ENCODE results near the gene AHI1.
"Not testable (repeated sequence)": the region's sequence is repeated elsewhere in the genome, so short reads cannot be mapped to it uniquely, and the experiment has no call there.

AHI1 gene

DNA sequence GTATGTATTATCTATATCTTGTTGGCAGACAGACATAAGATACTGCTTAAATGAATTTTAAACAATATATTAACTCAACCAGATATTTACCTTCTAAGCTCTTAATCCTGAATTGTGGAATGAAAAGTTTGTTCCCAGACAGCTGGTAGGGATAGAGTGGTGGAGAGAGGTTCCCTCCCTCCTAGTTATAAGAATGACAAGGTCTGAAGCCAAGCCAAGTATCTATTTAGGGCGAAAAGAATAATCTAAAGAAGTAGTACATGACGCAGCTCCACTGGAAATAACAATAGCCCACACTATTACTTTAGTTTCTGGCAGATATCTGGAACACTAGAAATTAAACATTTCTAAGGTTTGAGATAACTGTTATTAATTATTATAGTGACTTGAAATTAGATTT, 104.3 kb downstream of the AHI1 start:
- H3K4me3 ChIP-seq (ENCODE audit: low read depth, low read length), result no peak overlapping the region
- no peaks in the 10 kb centered on the region; the same call in 1 of the 2 replicates for H3K36me3 ChIP-seq (ENCODE audit: insufficient read depth, low read length)
- H2AFZ ChIP-seq (ENCODE audit: low read length, unreplicated experiment), result no peak overlapping the region
- H3K79me2 ChIP-seq (ENCODE audit: control insufficient read depth, insufficient read depth, low read length, unreplicated experiment), result no peaks in the 10 kb centered on the region
- H3K27me3 ChIP-seq (ENCODE audit: insufficient read depth, low read length), result no peaks in the 10 kb centered on the region
- no peaks in the 10 kb centered on the region for H3K4me1 ChIP-seq (ENCODE audit: control insufficient read depth, insufficient read depth, low read length, unreplicated experiment)
- no peak overlapping the region for H3K27ac ChIP-seq (ENCODE audit: low read depth, low read length)

- Histone ChIP-seq H3K79me2 (ENCODE audit: control insufficient read depth, insufficient read depth, low read length, unreplicated experiment) (no peaks in the 10 kb centered on the region), H3K4me3 (ENCODE audit: low read depth, low read length) (no peak overlapping the region), H2AFZ (ENCODE audit: low read length, unreplicated experiment) (no peak overlapping the region), H3K27me3 (ENCODE audit: insufficient read depth, low read length) (no peaks in the 10 kb centered on the region), H3K27ac (ENCODE audit: low read depth, low read length) (no peak overlapping the region), H3K4me1 (ENCODE audit: control insufficient read depth, insufficient read depth, low read length, unreplicated experiment) (no peaks in the 10 kb centered on the region), H3K36me3 (ENCODE audit: insufficient read depth, low read length) (no peaks in the 10 kb centered on the region; the same call in 1 of the 2 replicates)
Measured at GRCh38 chr6:135390458-135390857, 107.1 kb downstream of the AHI1 start.

DNA sequence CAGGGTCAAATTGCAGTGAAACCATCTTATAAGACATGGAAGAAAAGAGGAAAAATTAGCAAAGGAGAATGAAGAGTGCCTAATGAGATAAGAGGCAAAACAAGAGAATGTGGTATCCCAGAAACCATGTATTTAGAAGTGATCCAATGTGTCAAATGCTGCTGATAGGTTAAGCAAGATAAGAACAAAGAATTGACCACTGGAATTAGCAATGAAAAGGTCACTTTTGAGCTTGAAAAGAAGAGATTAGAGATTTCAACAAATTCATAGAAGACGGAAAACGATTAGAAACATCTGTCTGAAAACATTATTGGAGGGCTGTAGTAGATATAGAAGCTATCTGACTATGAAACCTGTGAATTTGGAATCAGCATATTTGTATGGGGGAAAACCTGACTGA, 112.2 kb downstream of the AHI1 start:
- Histone ChIP-seq H2AFZ (ENCODE audit: low read length, unreplicated experiment) (no peak overlapping the region), H3K27ac (ENCODE audit: low read depth, low read length) (no peak overlapping the region), H3K36me3 (ENCODE audit: insufficient read depth, low read length) (no peaks in the 10 kb centered on the region), H3K4me1 (ENCODE audit: control insufficient read depth, insufficient read depth, low read length, unreplicated experiment) (no peaks in the 10 kb centered on the region), H3K27me3 (ENCODE audit: insufficient read depth, low read length) (no peaks in the 10 kb centered on the region), H3K4me3 (ENCODE audit: low read depth, low read length) (no peak overlapping the region), H3K79me2 (ENCODE audit: control insufficient read depth, insufficient read depth, low read length, unreplicated experiment) (no peaks in the 10 kb centered on the region)

GRCh38 chr6:135383766-135384165, 113.8 kb downstream of the AHI1 start:
- no peak overlapping the region for H3K4me3 ChIP-seq (ENCODE audit: low read depth, low read length)

DNA sequence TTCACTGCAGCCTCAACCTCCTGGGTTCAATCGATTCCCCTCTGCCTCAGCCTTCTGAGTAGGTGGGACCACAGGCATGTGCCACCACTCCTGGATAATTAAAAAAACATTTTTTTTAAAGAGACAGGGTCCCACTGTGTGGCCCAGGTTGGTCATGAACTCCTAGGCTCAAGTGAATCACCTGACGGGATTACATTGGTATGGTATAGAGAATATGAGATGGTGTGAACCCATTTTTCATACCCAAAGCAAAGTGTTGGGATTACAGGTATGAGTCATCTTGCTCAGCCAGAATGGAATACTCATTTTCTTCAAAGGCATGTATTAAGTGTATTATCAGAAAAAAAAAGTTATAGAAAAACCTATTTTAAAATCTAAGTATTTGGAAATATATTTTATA, 114.2 kb downstream of the AHI1 start:
- H3K27me3 ChIP-seq (ENCODE audit: insufficient read depth, low read length), result no peaks in the 10 kb centered on the region
- no peaks in the 10 kb centered on the region for H3K79me2 ChIP-seq (ENCODE audit: control insufficient read depth, insufficient read depth, low read length, unreplicated experiment)
- no peaks in the 10 kb centered on the region for H3K36me3 ChIP-seq (ENCODE audit: insufficient read depth, low read length)
- H3K27ac ChIP-seq (ENCODE audit: low read depth, low read length), result no peak overlapping the region
- H2AFZ ChIP-seq (ENCODE audit: low read length, unreplicated experiment), result no peak overlapping the region
- H3K4me3 ChIP-seq (ENCODE audit: low read depth, low read length), result no peak overlapping the region
- no peaks in the 10 kb centered on the region for H3K4me1 ChIP-seq (ENCODE audit: control insufficient read depth, insufficient read depth, low read length, unreplicated experiment)

More at GRCh38 chr6:135383766-135384165, 113.8 kb downstream of the AHI1 start:
- Histone ChIP-seq H3K79me2 (ENCODE audit: control insufficient read depth, insufficient read depth, low read length, unreplicated experiment) (no peaks in the 10 kb centered on the region), H3K27me3 (ENCODE audit: insufficient read depth, low read length) (no peaks in the 10 kb centered on the region), H3K27ac (ENCODE audit: low read depth, low read length) (no peak overlapping the region), H3K4me1 (ENCODE audit: control insufficient read depth, insufficient read depth, low read length, unreplicated experiment) (no peaks in the 10 kb centered on the region), H3K36me3 (ENCODE audit: insufficient read depth, low read length) (no peaks in the 10 kb centered on the region), H2AFZ (ENCODE audit: low read length, unreplicated experiment) (no peak overlapping the region)

GRCh38 chr6:135382182-135382628, 115.3 kb downstream of the AHI1 start:
- H3K4me3 ChIP-seq (ENCODE audit: low read depth, low read length), result no peak overlapping the region
- no peak overlapping the region for H2AFZ ChIP-seq (ENCODE audit: low read length, unreplicated experiment)
- H3K36me3 ChIP-seq (ENCODE audit: insufficient read depth, low read length), result no peaks in the 10 kb centered on the region
- no peaks in the 10 kb centered on the region for H3K27me3 ChIP-seq (ENCODE audit: insufficient read depth, low read length)
- no peak overlapping the region for H3K27ac ChIP-seq (ENCODE audit: low read depth, low read length)
- H3K79me2 ChIP-seq (ENCODE audit: control insufficient read depth, insufficient read depth, low read length, unreplicated experiment), result no peaks in the 10 kb centered on the region
- no peaks in the 10 kb centered on the region for H3K4me1 ChIP-seq (ENCODE audit: control insufficient read depth, insufficient read depth, low read length, unreplicated experiment)

DNA sequence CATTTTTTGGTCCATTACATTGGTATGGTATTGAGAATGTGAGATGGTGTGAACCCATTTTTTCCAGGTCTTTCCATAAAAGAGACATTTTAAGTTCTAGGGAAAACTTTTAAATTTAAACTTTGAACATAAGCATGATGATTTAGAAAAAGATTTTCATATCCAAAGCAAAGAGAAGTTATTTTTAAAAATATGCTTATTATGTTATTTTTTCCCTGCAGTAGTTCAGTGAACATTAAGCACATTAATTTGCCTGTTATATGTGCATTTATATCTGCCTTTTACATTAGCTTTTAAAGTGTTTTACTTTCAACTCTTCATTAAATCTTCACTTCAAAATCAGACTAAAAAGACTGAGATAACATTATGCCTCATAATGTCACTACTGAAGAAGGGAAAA, 116.7 kb downstream of the AHI1 start:
- Histone ChIP-seq H3K79me2 (ENCODE audit: control insufficient read depth, insufficient read depth, low read length, unreplicated experiment) (no peaks in the 10 kb centered on the region), H3K36me3 (ENCODE audit: insufficient read depth, low read length) (no peaks in the 10 kb centered on the region), H3K27me3 (ENCODE audit: insufficient read depth, low read length) (no peaks in the 10 kb centered on the region), H3K4me1 (ENCODE audit: control insufficient read depth, insufficient read depth, low read length, unreplicated experiment) (no peaks in the 10 kb centered on the region), H3K4me3 (ENCODE audit: low read depth, low read length) (no peak overlapping the region), H2AFZ (ENCODE audit: low read length, unreplicated experiment) (no peak overlapping the region), H3K27ac (ENCODE audit: low read depth, low read length) (no peak overlapping the region)

DNA sequence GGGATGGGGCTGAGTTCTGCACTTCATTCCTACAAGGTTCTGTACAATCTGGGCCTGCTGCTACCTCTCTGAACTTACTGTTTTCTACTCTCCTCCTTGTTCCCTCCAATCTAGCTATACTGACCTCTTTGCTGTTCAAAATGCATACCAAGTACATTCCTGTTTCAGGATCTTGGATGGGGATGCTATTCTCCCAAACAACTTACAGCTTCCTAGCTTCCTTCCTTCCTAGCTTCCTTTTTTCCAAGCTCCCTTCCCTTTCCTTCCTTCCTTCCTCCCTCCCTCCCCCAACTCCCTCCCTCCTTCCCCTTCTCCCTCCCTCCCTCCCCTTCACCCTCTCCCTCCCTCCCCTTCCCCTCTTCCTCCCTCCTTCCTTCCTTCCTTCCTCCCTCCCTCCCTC, 117.9 kb downstream of the AHI1 start:
- Histone ChIP-seq H2AFZ (ENCODE audit: low read length, unreplicated experiment) (no peak overlapping the region), H3K27ac (ENCODE audit: low read depth, low read length) (no peak overlapping the region), H3K27me3 (ENCODE audit: insufficient read depth, low read length) (no peaks in the 10 kb centered on the region), H3K4me1 (ENCODE audit: control insufficient read depth, insufficient read depth, low read length, unreplicated experiment) (no peaks in the 10 kb centered on the region), H3K4me3 (ENCODE audit: low read depth, low read length) (no peak overlapping the region), H3K79me2 (ENCODE audit: control insufficient read depth, insufficient read depth, low read length, unreplicated experiment) (no peaks in the 10 kb centered on the region), H3K36me3 (ENCODE audit: insufficient read depth, low read length) (no peaks in the 10 kb centered on the region)

DNA sequence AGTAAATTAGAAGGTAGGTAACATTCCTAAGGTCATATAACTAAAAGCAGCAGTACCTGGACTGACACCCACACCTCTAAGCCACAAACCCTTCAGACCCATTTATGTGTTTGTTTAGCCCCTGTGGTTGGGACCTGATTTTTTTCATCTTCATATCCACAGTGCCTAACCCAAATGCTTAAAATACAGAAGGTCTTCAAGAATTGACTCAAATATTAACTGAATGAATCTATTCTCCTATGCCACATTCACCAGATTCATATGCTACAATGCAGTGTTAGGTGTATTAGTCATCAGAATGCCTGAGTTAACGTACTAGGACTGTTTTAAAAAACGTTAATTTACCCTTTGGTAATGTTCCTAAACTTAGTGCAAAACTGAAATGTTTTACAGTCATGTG, 124.8 kb downstream of the AHI1 start:
- no peaks in the 10 kb centered on the region for H3K4me1 ChIP-seq (ENCODE audit: control insufficient read depth, insufficient read depth, low read length, unreplicated experiment)
- no peak overlapping the region for H3K4me3 ChIP-seq (ENCODE audit: low read depth, low read length)
- no peak overlapping the region for H2AFZ ChIP-seq (ENCODE audit: low read length, unreplicated experiment)
- no peaks in the 10 kb centered on the region for H3K79me2 ChIP-seq (ENCODE audit: control insufficient read depth, insufficient read depth, low read length, unreplicated experiment)
- H3K36me3 ChIP-seq (ENCODE audit: insufficient read depth, low read length), result peaks cover 19% of the 10 kb centered on the region
- no peaks in the 10 kb centered on the region for H3K27me3 ChIP-seq (ENCODE audit: insufficient read depth, low read length)
- no peak overlapping the region for H3K27ac ChIP-seq (ENCODE audit: low read depth, low read length)

GRCh38 chr6:135363622-135364021, 133.9 kb downstream of the AHI1 start:
- H3K36me3 ChIP-seq (ENCODE audit: insufficient read depth, low read length); H2AFZ ChIP-seq (ENCODE audit: low read length, unreplicated experiment); H3K27ac ChIP-seq (ENCODE audit: low read depth, low read length); H3K27me3 ChIP-seq (ENCODE audit: insufficient read depth, low read length); H3K4me1 ChIP-seq (ENCODE audit: control insufficient read depth, insufficient read depth, low read length, unreplicated experiment); H3K4me3 ChIP-seq (ENCODE audit: low read depth, low read length); H3K79me2 ChIP-seq (ENCODE audit: control insufficient read depth, insufficient read depth, low read length, unreplicated experiment): not testable (repeated sequence)

- no peaks in the 10 kb centered on the region for H3K27me3 ChIP-seq (ENCODE audit: insufficient read depth, low read length)
- H2AFZ ChIP-seq (ENCODE audit: low read length, unreplicated experiment), result no peak overlapping the region
- no peak overlapping the region for H3K27ac ChIP-seq (ENCODE audit: low read depth, low read length)
- no peaks in the 10 kb centered on the region for H3K36me3 ChIP-seq (ENCODE audit: insufficient read depth, low read length)
- no peaks in the 10 kb centered on the region for H3K79me2 ChIP-seq (ENCODE audit: control insufficient read depth, insufficient read depth, low read length, unreplicated experiment)
- no peak overlapping the region for H3K4me3 ChIP-seq (ENCODE audit: low read depth, low read length)
- peaks cover 18% of the 10 kb centered on the region for H3K4me1 ChIP-seq (ENCODE audit: control insufficient read depth, insufficient read depth, low read length, unreplicated experiment)
Measured at GRCh38 chr6:135362124-135362523, 135.4 kb downstream of the AHI1 start.
